HG02938 (cell line): ENCODE results near the gene AGPAT2.

Experiments used
- ATAC-seq: cut with Tn5 transposase; IDR thresholded peaks from one replicate; pipeline ENCODE4 v1.9.1; 2021; ENCODE audit warnings: mild to moderate bottlenecking, moderate library complexity; ENCODE audit not compliant: unreplicated experiment

AGPAT2 gene

DNA sequence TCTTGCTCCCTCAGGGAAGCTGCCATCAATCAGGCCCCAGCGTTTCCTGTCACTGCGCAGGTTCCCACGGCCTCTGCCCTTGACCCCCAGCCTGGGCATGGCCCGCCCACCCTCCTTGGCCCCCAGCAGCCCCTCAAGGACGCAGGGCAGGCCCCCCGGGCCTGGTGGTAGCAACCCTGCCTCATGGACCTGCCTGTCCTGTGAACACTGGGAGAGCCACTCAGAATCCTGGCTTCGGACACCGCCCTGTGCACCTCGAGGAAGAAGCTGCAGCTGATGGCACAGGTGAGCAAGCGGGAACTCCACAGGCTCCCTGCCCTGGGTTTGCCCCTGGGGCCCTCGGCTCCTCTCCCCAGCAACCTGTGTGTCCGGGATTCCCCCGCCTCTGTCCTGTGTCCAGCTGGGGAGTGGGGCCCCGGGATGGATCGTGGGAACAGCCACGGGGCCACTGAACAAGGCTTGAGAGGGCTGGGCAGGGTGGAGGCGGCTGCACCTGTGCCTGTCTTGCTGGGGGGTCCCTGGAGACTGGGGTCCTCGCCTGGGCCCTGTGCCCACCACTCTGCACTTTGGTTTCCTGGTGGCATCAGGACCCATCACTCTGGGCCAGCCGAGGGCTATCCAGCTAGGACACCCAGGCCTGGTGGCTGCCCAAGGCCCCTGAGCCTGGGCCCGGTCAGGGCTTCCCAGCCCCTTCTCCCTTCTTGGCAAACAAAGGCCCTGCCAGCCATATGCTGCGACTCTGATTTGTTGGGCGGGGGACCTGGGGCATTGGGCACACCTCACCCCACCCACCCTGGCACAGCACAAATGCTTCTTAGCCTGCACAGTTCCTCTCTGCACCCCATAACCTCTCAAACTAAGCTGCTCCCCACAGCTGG, 58.0 kb downstream of the AGPAT2 start:
- no peak for ATAC-seq

- ATAC-seq: no peak
Observed at GRCh38 chr9:136628268-136628667, 59.0 kb downstream of the AGPAT2 start.

DNA sequence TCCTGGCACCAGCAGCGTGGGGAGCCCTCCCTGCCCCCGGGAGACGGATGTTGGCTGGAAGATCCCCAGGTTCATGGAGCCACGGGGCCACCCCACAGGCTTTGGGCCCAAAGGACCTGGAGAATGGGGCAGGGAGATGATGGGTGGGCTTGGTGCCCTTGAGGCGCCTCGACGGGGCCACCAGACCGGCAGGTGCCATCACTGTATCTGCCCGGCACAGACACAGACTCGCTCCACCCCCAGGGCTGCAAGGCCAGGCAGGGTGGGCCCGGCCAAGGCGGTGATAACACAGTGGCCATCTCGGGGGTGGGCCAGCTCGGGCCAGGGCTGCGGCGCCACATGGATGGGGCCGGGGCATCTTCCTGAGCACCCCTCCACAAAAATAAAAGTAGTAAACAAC, 59.6 kb downstream of the AGPAT2 start:
- no peak for ATAC-seq

- no peak for ATAC-seq
Observed at GRCh38 chr9:136626740-136627642, 60.3 kb downstream of the AGPAT2 start.

GRCh38 chr9:136626066-136626725, 61.1 kb downstream of the AGPAT2 start:
- ATAC-seq: no peak

DNA sequence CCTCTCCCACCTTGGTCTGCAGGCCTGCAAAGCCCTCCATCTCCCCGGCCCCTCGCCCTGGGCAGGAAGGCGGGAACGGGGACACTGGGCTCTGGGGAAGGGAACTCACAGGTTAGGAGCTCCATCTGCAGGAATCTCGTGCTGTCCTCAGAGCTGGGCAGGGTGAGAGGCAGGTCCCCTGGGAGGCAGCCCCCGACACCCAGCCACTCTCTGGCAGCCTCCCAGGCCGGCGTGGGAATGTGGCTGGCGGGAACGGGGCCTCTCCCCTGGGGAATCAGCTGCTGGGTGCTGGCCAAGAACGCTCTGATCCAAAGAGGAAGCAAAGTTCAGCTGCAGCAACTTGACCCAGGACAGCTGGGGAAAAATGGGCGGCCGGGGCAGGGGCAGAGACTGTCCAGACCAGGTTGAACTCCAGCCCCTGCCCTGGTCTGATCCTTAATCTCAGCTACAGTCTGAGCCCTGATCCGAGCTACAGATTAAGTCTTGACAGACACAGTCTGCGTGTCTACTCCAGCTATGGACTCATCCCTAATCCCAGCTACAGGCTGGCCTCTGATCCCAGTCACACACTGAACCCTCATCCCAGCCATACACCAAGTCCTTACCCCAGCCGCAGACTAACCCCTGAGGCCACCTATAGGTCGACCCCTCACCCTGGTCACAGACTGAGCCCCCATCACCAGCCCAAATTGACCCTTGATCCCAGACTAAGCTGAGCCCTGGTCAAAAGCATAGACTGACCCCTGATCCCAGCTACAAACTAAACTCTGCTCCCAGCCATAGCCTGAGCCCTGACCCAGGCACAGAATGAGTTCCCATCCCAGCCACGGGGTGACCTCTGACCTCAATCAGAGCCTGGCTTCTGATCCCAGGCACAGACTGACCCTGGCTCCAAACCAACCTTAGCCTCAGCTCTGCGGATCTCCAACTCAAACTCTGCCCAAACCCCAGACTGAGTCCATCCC, 61.9 kb downstream of the AGPAT2 start:
- no peak for ATAC-seq

- no peak for ATAC-seq
Observed at GRCh38 chr9:136624184-136624951, 62.9 kb downstream of the AGPAT2 start.

- ATAC-seq: no peak
Observed at GRCh38 chr9:136623842-136624183, 63.4 kb downstream of the AGPAT2 start.
